Measurements from ENCODE around the gene KCNJ9. TPM values are rescaled to one million over a fixed set of nuclear protein-coding genes. Genes with fewer than 3 reads are reported as not detected.
A peak's percentile ranks its signal among the peaks of the same experiment; 100 is the strongest.

The KCNJ9 gene
- total and polyA plus RNA-seq, 2 of the 13 experiments (the other 11 are each of a cell fraction or from before 2014, with no cell fraction given), result not detected

- ChIA-PET CTCF (ENCODE audit: low intra/inter-chr PET ratio, low total read pairs) (no interaction called here), POLR2A (no interaction called here)
- Histone ChIP-seq H3K4me1 (ENCODE audit: insufficient read depth, low read length) (peaks cover 58% of the 10 kb centered on the region), H3K27me3 (ENCODE audit: control insufficient read depth in 1 of 2, insufficient read depth in 2 of 2, low read length in 2 of 2) (no peaks in the 10 kb centered on the region), H3K9ac (ENCODE audit: insufficient read depth, low read depth, low read length) (no peak overlapping the region), H3K4me3 (replicated peaks in 1 of 3; ENCODE audit: insufficient read depth in 1 of 3, low read depth in 2 of 3, low read length in 3 of 3) (no peak overlapping the region), H2AFZ (ENCODE audit: low read length) (no peak overlapping the region), H3K79me2 (ENCODE audit: insufficient read depth, low read length) (peaks cover 18% of the 10 kb centered on the region), H3K9me3 (ENCODE audit: low read length) (no peaks in the 10 kb centered on the region), H4K20me1 (ENCODE audit: insufficient read depth, low read length) (no peaks in the 10 kb centered on the region), H3K36me3 (replicated peaks in 1 of 2; ENCODE audit: control insufficient read depth in 1 of 2, insufficient read depth in 2 of 2, low read length in 2 of 2) (peaks cover 10 to 13% of the 10 kb centered on the region in 2 experiments; a peak in 4 of 5 replicates), H3K4me2 (ENCODE audit: low read depth, low read length) (peak overlapping the region; percentile 23; the same call in 1 of the 2 replicates), H3K27ac (ENCODE audit: extremely low read length, insufficient read depth, low read length) (no peak overlapping the region)
- ATAC-seq (no peak), FAIRE-seq (no peak), DNase-seq (ENCODE audit: low spot score) (no peak)
- in situ Hi-C loops (cut with HindIII; ENCODE audit: extremely low pct_ligation_motif_present, low pct_unique_long_range_greater_than_20kb), result no loop called here
- 92% methylated on average over 2 of the region's 4 CpGs for WGBS (ENCODE audit: low lambda C conversion rate)
- intact Hi-C loops (cut with micrococcal nuclease; ENCODE audit: unreplicated experiment), result no loop called here
- BruUV-seq (replicated peaks), result no TSS peak
- TF ChIP-seq RAD21 (CRISPR knock-in tag; IDR thresholded peaks at IDR 0.05), result no peak
Observed at GRCh38 chr1:160095382-160096105, 14.2 kb downstream of the KCNJ9 start.

GRCh38 chr1:160096274-160097116 is 15.2 kb downstream of the KCNJ9 start:
- Histone ChIP-seq H3K4me2 (ENCODE audit: low read depth, low read length) (peak overlapping the region; percentile 90), H3K4me1 (ENCODE audit: insufficient read depth, low read length) (peaks cover 68% of the 10 kb centered on the region), H3K9me3 (ENCODE audit: low read length) (no peaks in the 10 kb centered on the region), H4K20me1 (ENCODE audit: insufficient read depth, low read length) (no peaks in the 10 kb centered on the region), H2AFZ (ENCODE audit: low read length) (no peak overlapping the region), H3K4me3 (replicated peaks in 1 of 3; ENCODE audit: insufficient read depth in 1 of 3, low read depth in 2 of 3, low read length in 3 of 3) (peak overlapping the region in 2 of 3 experiments; percentile 78 to 85; a peak in 3 of 6 replicates), H3K27me3 (ENCODE audit: control insufficient read depth in 1 of 2, insufficient read depth in 2 of 2, low read length in 2 of 2) (no peaks in the 10 kb centered on the region), H3K36me3 (replicated peaks in 1 of 2; ENCODE audit: control insufficient read depth in 1 of 2, insufficient read depth in 2 of 2, low read length in 2 of 2) (peaks cover 6 to 7% of the 10 kb centered on the region in 2 experiments; a peak in 4 of 5 replicates), H3K79me2 (ENCODE audit: insufficient read depth, low read length) (peaks cover 18% of the 10 kb centered on the region), H3K9ac (ENCODE audit: insufficient read depth, low read depth, low read length) (peak overlapping the region; percentile 78; the same call in 1 of the 2 replicates), H3K27ac (ENCODE audit: extremely low read length, insufficient read depth, low read length) (no peak overlapping the region)
- intact Hi-C loops (cut with micrococcal nuclease; ENCODE audit: unreplicated experiment), result no loop called here
- FAIRE-seq (no peak), DNase-seq (ENCODE audit: low spot score) (no peak), ATAC-seq (no peak)
- in situ Hi-C loops (cut with HindIII; ENCODE audit: extremely low pct_ligation_motif_present, low pct_unique_long_range_greater_than_20kb), result no loop called here
- BruUV-seq (replicated peaks), result no TSS peak
- 100% methylated on average over 2 of the region's 4 CpGs for WGBS (ENCODE audit: low lambda C conversion rate)
- TF ChIP-seq SAFB2 (CRISPR knock-in tag; IDR thresholded peaks at IDR 0.05; ENCODE audit: borderline replicate concordance, low read depth) (no peak), LRRFIP1 (CRISPR knock-in tag; conservative IDR thresholded peaks at IDR 0.05) (no peak), ZMAT5 (CRISPR knock-in tag; IDR thresholded peaks at IDR 0.05; ENCODE audit: borderline replicate concordance, low read depth) (no peak)
- ChIA-PET POLR2A (interaction anchor here (1.6 kb wide), 1 partner anchor 9 kb away, joined by 3 read pairs; no protein-coding TSS in a partner anchor), CTCF (ENCODE audit: low intra/inter-chr PET ratio, low total read pairs) (no interaction called here)
